Medulla oblongata (tissue), 1 donor: ENCODE measurements around the gene KLF7.

Experiments used
- DNase-seq: peaks from one replicate; pipeline ENCODE4 v3.0.0-alpha.2; 2015; ENCODE audit errors: extremely low spot score

Gene KLF7

GRCh38 chr2:207149249-207150213 lies 16.2 kb downstream of the KLF7 start:
- no peak for DNase-seq

GRCh38 chr2:207148020-207148419 lies 17.7 kb downstream of the KLF7 start:
- no peak for DNase-seq

DNA sequence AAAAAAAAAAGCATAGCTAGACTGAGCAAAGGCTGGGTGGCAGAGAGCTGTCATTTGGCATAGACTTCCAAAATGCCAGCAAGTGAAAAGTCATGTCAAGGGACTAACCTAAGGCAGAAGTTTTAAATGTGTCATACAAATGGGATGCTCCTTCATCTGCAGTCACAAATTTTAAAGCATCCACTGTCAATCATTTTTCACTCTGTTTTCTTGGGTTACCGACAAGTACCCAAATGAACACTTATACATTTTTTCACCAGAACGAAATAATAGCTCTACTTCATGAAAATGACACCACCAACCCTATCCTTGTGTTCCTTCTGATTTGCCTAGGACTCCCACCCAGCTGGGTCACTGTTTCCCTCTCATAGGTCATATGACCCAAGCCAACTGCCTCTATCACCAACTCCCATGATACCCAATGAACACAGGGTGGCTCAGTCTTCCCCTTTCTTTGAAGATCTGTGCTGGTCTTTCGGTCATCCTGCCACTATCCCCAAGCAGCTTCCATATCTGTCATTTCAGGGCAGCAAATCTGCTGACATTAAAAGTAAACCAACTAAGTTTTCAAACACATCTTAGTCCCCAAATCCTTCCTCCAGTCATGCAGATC lies 21.5 kb downstream of the KLF7 start:
- no peak for DNase-seq

- DNase-seq, result peak; percentile 85
Measured at GRCh38 chr2:207143215-207144172, 22.3 kb downstream of the KLF7 start.

- DNase-seq, result peak; percentile 84
Measured at GRCh38 chr2:207142461-207142860, 23.3 kb downstream of the KLF7 start.

GRCh38 chr2:207141386-207141785 lies 24.4 kb downstream of the KLF7 start:
- no peak for DNase-seq

DNA sequence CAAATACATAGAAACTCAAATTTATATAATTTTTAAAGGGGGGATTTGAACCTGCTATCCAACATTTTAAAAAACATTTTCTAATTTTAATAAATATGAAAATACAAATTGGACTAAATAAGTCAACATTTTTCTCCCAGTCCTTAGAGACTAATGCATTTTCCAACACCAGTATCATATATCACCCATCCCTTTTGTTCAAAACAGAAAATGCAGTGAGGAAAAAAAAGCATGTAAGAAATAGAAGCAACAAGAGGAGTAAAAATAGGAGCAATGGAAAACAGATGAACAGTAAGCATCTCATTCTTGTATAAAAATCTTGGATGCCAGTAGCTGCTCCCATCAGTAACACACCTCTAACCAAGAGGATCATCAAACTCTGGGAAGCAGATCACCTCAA lies 25.5 kb downstream of the KLF7 start:
- DNase-seq, result no peak

DNA sequence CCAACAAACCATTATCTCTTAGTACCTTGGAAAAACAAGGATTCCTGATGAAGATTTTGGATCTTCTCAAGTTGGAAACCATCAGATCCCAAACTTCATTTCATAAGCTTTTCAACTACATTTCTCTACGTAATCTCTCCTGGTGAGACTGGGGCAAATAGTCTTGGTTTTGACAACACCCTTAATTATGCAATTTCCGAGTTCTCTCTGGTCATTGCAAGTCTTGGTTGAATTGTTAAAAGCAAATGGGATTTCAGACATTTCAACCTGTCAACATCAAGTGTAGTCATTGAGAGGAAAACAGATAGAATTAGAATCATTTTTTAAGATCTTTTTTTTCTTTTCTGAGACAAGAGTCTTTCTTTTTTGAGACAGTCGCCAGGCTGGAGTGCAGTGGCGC lies 26.2 kb downstream of the KLF7 start:
- no peak for DNase-seq

DNA sequence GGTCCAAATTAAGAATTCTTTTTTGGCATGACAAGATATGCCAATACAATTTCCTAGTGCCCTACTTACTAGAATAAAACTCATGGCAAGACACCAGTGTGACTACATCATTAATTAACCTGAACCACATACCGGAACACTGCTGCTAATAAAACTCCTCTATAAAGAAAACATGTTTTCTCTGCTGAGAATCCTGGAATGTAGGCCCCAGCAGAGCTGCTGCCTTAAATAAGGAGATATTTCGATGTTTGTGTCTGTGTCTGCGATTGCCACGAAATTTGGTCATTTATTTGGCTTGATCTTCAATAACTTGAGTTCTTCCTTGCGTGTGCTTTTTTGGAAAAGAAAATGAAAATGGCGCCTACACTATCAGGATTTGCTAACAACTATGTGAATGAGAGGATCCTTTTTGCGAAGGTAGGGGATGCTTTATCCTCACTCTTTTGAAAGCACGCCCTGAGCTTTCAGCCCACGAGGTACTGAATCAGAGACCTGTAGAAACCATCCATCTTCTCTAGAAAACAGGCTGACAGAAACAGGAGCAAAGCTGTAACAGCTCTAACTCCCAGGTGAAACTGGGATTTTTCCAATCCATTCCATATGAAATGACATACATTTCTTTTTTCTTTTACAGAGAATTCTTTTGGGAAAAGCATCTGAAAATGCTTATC lies 27.0 kb downstream of the KLF7 start:
- DNase-seq, result no peak

DNA sequence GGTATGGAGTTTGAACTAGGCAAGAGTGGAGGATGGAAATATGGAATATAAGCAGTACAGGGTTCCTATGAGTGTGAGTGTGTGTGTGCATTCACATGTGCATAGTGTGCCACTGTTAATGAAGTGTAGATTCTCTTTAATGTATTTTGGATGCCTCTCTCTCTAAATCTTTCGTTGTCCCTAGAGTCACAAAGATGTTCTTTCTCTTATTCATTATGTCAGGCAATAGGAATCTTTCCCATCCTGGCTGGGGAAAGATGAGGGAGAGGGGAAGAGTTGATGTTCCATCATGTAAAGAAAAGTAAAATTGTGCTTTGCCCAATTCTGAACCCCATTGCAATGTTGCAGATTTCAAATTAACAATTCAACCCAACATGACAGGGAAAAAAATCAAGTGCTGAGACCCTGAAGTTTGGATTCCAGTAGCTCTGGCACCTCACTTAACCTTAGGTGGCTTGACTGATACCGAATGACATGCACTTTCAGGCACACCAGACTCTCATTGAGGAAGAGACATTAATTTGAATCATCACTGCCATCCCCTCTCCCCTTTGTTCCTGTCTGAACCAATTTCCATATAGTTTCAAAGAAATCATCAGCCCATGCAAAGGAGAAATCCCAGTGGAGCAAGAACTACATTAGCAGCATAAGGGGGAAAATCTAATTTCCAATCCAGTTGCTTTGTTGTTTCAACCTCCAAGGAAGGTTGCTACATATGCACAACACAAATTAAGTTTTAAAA lies 28.0 kb downstream of the KLF7 start:
- no peak for DNase-seq

GRCh38 chr2:207136874-207137273 lies 28.9 kb downstream of the KLF7 start:
- DNase-seq, result no peak

GRCh38 chr2:207135801-207136457 lies 29.8 kb downstream of the KLF7 start:
- no peak for DNase-seq

DNA sequence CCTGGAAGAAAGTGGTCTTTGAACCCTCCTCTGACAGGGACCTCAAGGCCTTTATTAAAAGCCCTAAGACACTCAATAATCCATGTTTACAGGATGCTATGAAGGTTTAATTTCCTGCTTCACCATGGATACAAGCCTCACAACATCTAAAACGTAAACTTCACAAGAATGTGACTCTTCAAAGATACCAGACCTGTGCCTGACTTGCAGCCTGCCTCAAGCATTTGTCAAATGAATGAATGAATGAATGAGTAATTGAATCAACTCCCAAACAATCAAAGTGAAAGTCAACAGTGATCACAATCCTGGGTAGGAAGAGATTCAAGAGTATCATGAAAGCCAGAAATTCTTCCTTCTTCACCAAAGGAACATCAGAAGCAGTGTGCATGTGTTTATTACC lies 30.4 kb downstream of the KLF7 start:
- no peak for DNase-seq

DNA sequence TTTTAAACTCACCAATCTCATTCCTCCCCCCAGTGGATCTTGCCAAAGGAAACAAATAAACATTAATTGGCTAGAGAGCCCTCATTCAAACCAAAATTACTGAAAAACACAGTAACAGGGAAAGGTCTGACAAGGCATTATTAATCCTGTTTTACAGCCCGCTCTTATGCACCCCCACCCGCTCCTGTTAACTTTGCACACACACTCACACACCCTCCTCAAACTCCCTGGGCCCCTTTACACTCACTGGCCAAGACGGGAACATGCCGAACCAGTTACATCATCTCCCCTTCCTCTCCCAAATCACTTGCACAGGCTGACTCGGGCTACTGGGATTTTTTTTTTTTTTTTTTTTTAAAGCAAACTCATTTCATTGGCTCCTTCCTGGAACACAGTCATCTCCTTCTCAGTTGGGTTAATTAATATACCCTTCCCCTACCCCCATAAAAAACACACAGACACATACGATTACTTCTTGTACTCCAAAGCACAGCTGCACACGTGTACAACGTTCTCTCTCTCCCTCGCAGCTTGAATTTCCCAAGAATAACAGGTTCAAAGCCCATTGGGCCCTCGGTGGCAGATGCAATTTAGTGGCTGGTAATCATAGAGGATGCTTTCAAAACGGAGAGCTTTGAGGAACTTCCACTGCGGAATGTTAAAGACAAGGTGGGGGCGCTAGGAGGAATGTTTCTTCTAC lies 31.8 kb downstream of the KLF7 start:
- DNase-seq, result no peak

DNA sequence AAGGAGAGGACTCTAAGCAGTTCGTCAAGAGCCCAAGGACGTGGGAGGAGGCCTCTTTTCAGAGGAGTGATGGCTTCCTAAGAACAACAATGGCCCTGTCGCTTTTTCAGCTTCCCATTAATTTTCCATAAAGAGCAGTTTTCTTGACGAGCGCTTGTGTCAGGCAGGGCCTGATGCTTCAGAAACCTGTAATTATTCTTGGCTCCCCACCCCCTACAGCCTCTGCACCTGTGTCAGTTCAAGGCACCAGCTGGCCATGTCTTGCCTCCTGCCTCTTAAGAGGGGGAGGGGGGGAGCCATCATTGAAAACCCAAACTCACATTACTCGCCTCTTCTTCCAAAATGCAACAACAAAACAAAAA lies 32.3 kb downstream of the KLF7 start:
- DNase-seq, result no peak

DNA sequence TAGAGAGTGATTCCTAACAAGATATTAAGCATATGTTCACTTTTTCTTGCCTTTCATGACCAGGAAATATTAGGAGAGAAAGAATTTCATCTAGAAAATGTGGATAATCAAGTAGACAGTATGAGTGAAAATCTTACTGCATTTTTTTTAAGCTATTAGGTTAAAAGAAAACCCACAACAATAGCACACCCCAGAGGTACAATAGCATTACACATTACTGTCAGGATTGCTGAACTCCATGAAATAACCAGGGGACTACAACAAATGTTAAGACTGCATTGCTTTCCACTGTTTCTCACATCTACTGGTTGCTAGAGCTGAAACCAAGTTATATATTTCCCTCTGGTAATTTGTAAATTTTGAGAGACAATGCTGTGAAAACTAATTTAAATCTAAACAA lies 33.7 kb downstream of the KLF7 start:
- DNase-seq, result no peak

- DNase-seq, result no peak
Measured at GRCh38 chr2:207131594-207131993, 34.2 kb downstream of the KLF7 start.

GRCh38 chr2:207130958-207131521 lies 34.7 kb downstream of the KLF7 start:
- no peak for DNase-seq

DNA sequence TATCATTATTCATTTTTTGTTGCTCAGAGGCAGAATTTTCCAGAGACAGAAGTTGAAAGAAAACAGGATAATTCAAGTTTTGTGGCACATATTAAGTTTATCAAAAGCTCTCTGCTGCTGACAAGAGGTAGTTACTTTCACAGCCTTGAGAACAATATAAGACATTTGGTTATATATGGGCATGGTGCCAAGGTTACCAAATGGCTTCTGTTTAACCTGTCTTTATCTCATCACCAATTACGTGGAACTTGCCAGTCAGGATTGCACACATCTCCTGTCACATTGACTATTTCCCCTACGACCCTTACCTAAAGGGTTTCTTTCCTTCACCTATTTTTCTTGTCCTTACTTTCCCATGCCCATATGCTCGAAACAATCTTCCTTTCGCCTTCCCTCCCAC lies 35.9 kb downstream of the KLF7 start:
- DNase-seq, result no peak
